Stimulated activated CD8-positive, alpha-beta memory T cell treated with anti-CD3 and anti-CD28 coated beads, Interleukin-15, amount 100 ng/mL, for 1 hour (primary cell): ENCODE data around the gene SELPLG.
"Not testable (repeated sequence)": the region's sequence is repeated elsewhere in the genome, so short reads cannot be mapped to it uniquely, and the experiment has no call there.

Experiments used
- DNase-seq: peaks from one replicate; pipeline ENCODE4 v3.0.0-alpha.2; 2020; ENCODE audit warnings: low read depth

SELPLG gene

DNA sequence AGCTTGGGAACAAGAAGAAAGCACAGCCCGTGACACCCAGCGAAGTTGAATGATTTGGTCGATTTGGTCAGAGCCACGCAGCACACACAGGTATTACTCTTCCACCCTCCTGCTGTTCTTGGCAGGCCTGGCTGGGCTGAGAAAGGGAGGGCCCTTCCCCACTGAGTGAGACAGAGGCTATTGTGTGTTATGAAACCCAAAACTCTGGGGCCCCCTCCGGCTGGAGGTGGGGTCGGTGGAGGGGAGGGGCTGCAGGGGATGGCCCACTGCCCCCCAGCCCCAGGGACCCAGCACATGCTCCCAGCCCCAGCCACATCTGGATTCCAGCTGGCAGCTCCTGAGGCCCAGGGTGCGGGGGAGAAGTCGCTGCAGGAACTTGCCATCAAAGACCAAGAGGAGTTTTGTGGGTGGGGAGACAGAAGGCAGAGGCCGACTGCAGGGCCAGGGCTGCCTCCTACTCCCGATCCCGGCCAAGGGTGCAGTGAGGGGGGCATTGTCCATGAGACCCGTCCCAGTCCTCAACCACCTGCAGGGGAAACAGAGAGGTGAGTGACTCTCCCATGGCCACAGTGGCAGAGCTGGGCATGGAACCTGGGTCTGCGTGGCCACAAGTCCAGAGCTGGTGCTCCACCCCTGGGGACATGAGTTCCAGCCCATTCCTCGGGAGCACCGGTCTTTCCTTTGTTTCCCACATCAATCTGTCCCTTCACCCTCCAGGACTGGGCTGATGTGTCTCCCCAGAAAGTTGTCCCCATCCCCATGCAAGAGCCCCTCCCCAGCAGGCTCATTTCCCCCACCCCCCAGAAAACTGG lies 44.5 kb downstream of the SELPLG start:
- DNase-seq, result no peak

DNA sequence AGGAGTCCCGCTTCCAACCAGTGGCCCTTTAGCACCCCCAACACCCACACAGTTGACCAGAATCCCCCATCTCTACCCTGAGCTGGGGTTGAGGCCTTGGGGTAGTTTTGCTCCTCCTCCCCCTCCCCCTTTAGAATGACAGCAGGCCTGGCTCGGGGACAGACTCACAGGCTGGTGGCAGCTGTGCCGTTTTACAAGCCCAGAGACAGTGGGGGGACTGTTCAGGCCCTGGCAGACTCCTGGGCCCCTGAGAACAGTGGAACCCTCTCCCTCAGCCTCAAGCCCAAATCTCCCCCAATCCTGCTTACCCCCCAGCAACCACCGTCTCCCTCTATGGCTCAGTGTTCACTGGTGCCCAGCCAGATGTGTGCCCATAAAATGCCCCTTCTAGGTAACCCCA lies 45.9 kb downstream of the SELPLG start:
- DNase-seq, result no peak

GRCh38 chr12:108586306-108586705 lies 47.4 kb downstream of the SELPLG start:
- no peak for DNase-seq

- DNase-seq, result no peak
Observed at GRCh38 chr12:108585864-108586263, 47.8 kb downstream of the SELPLG start.

DNA sequence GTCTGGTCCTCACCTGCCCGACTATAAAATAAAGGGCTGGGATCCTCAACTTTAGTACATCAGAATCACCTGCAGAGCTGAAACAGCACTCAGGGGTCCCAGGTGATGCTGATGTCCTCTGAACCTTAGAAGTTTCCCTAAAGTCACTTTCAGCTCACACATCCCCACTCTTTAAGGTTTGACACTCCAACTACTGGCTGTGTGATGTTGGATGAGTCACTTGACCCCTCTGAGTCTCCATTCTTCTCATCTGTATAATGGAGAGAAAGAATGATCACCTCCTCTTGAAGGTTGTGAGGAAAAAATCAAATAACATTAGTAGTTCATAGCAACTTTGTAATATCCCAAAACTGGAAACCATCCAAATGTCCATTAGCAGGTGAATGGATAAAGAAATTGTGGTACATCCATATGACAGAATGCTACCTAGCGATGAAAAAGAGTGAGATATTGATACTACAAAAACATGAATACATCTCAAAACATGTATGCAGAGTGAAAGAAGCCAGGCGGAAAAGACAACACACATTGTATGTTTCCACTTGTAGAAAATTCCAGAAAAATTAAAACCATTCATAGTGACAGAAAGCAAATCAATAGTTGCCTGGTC lies 49.1 kb downstream of the SELPLG start:
- DNase-seq, result no peak

GRCh38 chr12:108583991-108584390 lies 49.7 kb downstream of the SELPLG start:
- DNase-seq, result no peak

GRCh38 chr12:108582978-108583770 lies 50.5 kb downstream of the SELPLG start:
- no peak for DNase-seq

DNA sequence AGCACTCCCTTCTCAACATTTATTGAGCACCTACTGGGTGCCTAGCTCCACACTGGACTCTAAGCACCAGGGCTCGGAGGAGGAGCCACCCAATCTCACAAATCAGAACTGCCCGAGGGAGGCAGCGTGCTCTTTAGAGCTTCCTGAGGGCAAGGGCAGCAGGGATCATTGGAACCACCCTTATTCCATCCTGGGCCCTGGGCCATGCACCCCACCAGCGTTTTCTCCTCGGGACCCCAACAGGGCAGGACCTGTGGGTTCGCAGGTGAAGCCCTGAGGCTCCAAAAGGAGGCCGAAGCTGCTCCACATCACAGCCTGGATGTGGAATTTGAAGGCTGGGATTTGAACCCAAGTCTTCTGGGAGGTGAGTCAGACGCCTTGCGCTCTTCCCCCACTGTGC lies 51.2 kb downstream of the SELPLG start:
- no peak for DNase-seq

DNA sequence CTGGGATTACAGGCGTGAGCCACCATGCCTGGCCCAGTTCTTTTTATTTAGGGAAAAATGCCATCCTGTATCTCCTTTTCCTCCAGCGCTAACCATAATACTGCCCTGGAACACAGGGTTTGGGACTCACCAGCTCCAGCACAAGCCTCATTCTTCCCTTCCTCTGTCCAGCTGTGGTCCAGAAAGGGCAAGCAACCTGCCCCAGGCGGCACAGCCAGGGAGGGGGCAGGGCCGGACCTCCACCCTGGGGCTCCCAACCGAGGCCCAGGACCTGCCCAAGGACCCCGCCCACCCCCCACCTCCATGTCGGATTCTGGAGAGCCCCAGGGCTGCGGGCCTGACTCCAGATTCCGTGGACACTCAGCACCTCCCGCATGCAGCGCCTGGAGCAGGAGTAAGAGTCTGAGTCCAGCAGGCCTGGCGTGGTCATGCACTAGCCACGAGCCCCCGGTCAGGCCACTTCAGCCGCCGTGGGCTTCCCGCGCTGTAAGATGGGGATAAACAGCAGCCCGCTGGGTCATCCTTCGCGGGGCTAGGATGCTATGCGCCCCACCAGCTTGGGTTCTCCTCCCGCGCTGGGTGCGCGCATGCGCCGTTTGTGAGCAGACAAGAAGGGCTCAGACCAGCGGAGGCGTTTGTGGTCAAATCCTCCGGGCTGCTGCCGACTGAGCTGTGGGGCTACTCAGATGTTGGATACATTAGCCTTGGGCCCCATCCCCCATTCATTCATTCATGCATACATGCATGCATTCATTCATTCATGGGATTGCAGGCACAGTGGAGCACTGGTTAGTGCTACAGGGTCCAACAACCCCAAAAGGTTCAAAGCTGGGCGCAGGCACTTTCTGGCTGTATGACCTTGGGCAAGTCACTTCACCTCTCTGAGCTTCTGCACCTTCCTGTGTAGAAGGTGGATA lies 52.1 kb downstream of the SELPLG start:
- no peak for DNase-seq

- DNase-seq, result no peak
Observed at GRCh38 chr12:108580531-108580930, 53.2 kb downstream of the SELPLG start.

DNA sequence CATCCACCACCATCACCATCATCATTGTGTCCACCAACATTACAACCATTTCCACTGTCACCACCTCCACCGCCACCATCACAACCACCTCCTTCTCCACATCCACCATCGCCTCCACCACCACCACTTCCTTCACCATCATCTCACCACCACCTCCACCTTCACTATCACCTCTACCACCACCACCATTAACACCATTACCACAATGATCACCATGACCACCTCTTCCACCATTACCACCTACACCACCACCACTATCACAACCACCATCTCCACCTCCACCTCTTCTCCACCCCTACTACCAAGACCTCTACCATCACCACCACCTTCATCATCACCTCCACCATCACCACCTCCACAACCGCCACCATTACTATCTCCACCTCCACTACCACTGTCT lies 54.9 kb downstream of the SELPLG start:
- DNase-seq, result no peak

DNA sequence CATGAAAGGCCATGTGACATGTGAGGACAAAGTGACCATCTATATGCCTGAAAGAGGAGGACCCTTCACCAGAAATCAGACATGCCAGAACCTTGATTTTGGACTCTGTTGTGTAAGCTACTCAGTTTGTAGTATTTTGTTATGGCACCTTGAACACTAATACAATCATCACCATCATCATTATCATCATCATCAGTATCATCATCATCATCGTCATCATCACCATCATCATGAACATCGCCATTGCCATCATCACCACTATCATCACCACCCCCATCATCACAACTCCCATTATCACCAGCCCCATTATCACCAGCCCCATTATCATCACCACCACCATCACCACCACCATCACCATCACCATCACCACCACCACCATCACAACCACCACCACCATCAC lies 55.4 kb downstream of the SELPLG start:
- DNase-seq, result no peak

DNA sequence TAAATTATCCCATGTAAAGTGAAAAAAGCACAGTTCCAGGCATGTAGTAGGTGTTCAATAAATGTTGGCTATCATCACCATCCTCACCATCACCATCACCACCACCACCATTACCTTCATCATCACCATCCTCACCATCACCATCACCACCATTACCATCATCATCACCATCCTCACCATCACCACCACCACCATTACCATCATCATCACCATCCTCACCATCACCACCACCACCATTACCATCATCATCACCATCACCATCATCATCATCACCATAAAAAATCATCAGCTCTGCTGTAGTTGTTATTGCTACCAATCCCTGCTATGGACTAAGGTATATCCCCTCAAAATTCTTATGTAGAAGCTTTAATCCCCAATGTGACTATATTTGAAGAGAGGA lies 56.2 kb downstream of the SELPLG start:
- no peak for DNase-seq

DNA sequence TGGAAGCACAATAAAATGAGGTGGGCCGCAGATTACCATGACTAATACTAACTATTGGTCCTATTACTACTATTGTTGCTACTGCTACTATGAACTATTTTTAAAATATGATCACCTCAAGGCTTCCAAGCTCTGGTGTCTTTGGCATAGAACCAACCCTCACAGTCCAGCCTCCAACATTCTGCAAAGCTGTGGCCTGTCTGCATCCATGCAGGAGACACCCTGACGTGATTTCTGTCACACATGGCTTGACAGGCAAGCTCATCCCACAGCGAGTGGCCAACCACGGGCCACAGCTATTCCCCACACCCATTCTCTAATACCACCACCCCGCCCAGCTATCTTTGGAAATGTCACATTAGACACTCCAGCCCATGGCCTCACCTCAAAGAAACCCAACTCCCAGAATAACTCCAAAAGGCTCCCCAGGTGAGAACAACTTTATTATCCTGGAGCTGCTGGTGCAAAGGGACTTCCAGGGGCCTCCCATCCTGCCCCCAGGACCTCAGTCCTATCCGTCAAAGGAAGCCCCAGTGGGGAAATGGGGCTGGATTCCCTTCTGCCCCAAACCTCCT lies 56.9 kb downstream of the SELPLG start:
- no peak for DNase-seq

DNA sequence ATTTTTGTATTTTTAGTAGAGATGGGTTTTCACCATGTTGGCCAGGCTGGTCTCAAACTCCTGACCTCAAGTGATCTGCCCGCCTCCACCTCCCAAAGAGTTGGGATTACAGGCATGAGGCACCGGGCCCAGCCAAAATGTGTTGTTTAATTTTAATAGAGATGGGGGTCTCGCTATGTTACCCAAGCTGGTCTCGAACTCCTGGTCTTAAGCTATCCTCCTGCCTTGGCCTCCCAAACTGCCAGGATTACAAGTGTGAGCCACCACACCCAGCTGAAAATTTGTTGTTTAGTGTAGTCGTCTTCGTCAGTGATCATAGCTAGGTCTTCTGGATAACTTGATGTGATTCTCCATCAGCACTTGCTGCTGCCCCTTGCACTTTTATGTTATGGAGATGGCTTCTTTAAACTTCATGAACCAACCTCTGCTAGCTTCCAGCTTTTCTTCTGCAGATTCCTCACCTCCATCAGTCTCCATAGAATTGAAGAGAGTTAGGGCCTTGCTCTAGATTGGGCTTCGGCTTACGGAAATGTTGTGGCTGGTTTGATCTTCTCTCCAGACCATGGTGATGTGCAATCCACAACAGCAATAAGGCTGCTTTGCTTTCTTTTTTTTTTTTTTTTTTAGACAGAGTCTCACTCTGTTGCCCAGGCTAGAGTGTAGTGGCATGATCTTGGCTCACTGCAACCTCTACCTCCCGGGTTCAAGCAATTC lies 58.3 kb downstream of the SELPLG start:
- DNase-seq, result no peak

DNA sequence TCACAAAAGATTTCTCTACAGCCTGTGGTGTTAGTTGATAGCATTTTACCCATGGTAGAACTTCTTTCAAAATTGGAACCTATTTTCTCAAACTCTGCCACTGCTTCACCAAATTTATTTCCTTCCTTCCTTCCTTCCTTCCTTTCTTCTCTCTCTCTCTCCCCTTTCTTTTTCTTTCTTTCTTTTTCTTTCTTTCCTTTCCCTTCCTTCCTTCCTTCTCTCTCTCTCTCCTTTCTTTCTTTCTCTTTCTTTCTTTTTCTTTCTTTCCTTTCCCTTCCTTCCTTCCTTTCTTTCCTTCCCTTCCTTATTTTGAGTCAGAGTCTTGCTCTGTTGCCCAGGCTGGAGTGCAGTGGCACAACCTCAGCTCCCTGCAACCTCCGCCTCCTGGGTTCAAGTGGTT lies 59.4 kb downstream of the SELPLG start:
- not testable (repeated sequence) for DNase-seq

DNA sequence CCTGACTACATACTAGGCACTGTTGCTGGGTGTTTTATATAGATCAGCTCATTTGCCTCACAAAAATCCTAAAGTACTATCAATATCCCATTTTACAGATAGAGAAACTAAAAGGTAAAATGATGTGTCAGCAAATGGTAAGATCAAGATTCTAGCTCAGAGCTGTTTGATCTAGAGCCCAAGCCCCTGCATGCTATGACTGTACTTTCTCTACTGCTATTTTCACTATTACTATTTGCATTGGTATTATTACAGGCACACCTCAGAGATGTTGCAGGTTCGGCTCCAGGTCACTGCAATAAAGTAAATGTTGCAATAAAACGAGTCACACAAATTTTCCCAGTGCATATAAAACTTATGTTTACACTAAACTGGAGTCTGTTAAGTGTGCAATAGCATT lies 60.4 kb downstream of the SELPLG start:
- DNase-seq, result no peak

GRCh38 chr12:108572166-108572790 lies 61.4 kb downstream of the SELPLG start:
- no peak for DNase-seq
